Measurements from ENCODE around the gene TBC1D5. TPM values are rescaled to one million over a fixed set of nuclear protein-coding genes. Genes with fewer than 3 reads are reported as not detected.

Gene TBC1D5
- total RNA-seq, 1 donor from 2014 or later, result 67.1 TPM

- H3K36me3 ChIP-seq (ENCODE audit: control insufficient read depth, insufficient read depth, low read length), result no peaks in the 10 kb centered on the region
- H3K27me3 ChIP-seq (ENCODE audit: control insufficient read depth, insufficient read depth, low read length), result no peaks in the 10 kb centered on the region
- DNase-seq (ENCODE audit: low read depth) (no peak), FAIRE-seq (no peak)
- H3K4me3 ChIP-seq (ENCODE audit: low read depth, low read length), result no peak overlapping the region
- no peak for TF ChIP-seq CTCF (IDR thresholded peaks at IDR 0.05; ENCODE audit: insufficient read depth, low read length, severe bottlenecking)
These were observed 152.5 kb downstream of the TBC1D5 start for GRCh38 chr3:17589888-17590287.

- no peak overlapping the region for H3K4me3 ChIP-seq (ENCODE audit: low read depth, low read length)
- no peaks in the 10 kb centered on the region for H3K36me3 ChIP-seq (ENCODE audit: control insufficient read depth, insufficient read depth, low read length)
- DNase-seq (ENCODE audit: low read depth) (no peak), FAIRE-seq (no peak)
- H3K27me3 ChIP-seq (ENCODE audit: control insufficient read depth, insufficient read depth, low read length), result no peaks in the 10 kb centered on the region
- no peak for TF ChIP-seq CTCF (IDR thresholded peaks at IDR 0.05; ENCODE audit: insufficient read depth, low read length, severe bottlenecking)
These were observed 154.0 kb downstream of the TBC1D5 start for GRCh38 chr3:17588422-17588821.

DNA sequence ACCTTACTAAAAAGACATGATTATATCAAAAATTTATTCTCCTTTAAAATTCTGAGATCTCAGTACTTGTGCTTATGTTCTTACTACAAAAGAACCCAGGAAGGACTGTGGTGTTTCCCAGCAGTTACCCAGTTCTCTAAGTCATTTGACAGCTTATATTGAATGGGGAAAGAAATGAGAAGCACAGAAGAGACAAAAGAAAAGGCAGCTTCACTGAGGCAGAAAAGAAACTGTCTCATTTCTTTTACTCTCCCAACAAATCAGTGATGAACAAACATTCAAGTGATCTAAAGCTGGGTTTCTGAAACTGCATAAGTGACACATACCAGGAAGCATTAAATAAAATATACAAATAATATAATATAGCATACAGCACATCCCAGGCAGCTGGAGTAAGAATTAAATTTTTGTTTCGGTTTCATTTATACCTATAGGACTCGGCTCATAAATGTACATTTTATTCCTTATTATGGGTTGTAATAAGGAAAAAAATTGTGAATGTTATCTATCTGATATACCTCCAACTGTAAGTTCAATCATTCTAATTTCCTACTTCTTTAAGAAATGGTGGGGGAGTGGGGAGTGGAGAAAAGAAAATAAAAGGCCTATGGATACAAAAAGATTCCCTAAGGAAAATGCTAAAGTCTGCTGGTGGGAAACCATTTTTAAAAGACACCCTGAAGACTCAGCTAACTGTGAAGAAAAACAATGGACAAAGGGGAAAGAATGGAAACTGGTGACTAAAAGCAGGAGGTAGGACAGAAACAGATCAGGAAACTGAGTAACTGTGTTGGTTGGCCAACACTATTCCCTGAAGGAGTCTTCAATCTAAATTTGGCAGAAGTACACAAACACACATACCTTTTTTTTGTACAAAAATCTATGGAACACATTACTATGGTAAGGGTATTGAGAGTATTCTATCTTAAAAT lies 156.8 kb downstream of the TBC1D5 start:
- H3K27me3 ChIP-seq (ENCODE audit: control insufficient read depth, insufficient read depth, low read length), result no peaks in the 10 kb centered on the region
- H3K4me3 ChIP-seq (ENCODE audit: low read depth, low read length), result no peak overlapping the region
- no peaks in the 10 kb centered on the region for H3K36me3 ChIP-seq (ENCODE audit: control insufficient read depth, insufficient read depth, low read length)
- no peak for TF ChIP-seq CTCF (IDR thresholded peaks at IDR 0.05; ENCODE audit: insufficient read depth, low read length, severe bottlenecking)
- no peak for FAIRE-seq
- no peak for DNase-seq (ENCODE audit: low read depth)

GRCh38 chr3:17584066-17584465 lies 158.4 kb downstream of the TBC1D5 start:
- no peaks in the 10 kb centered on the region for H3K36me3 ChIP-seq (ENCODE audit: control insufficient read depth, insufficient read depth, low read length)
- no peak overlapping the region for H3K4me3 ChIP-seq (ENCODE audit: low read depth, low read length)
- DNase-seq (ENCODE audit: low read depth) (no peak), FAIRE-seq (no peak)
- no peak for TF ChIP-seq CTCF (IDR thresholded peaks at IDR 0.05; ENCODE audit: insufficient read depth, low read length, severe bottlenecking)
- no peaks in the 10 kb centered on the region for H3K27me3 ChIP-seq (ENCODE audit: control insufficient read depth, insufficient read depth, low read length)

- no peak for TF ChIP-seq CTCF (IDR thresholded peaks at IDR 0.05; ENCODE audit: insufficient read depth, low read length, severe bottlenecking)
- DNase-seq (ENCODE audit: low read depth) (no peak), FAIRE-seq (no peak)
- Histone ChIP-seq H3K27me3 (ENCODE audit: control insufficient read depth, insufficient read depth, low read length) (no peaks in the 10 kb centered on the region), H3K36me3 (ENCODE audit: control insufficient read depth, insufficient read depth, low read length) (no peaks in the 10 kb centered on the region), H3K4me3 (ENCODE audit: low read depth, low read length) (no peak overlapping the region)
These were observed 158.9 kb downstream of the TBC1D5 start for GRCh38 chr3:17583530-17583929.

Measured in bronchial epithelial cell (primary cell).